ENCODE data around the gene TAF6.
A peak's percentile ranks its signal among the peaks of the same experiment; 100 is the strongest.

TAF6 gene

GRCh38 chr7:100122568-100122967 lies 3.4 kb upstream of the TAF6 start:
- Histone ChIP-seq H3K9me3 (ENCODE audit: control insufficient read depth, low read length) (no peaks in the 10 kb centered on the region), H3K27ac (no peak overlapping the region), H3K4me2 (ENCODE audit: low read length) (no peak overlapping the region), H2AFZ (no peak overlapping the region), H3K79me2 (peaks cover 8% of the 10 kb centered on the region), H3K36me3 (ENCODE audit: control insufficient read depth, insufficient read depth, low read length) (no peaks in the 10 kb centered on the region), H3K9ac (no peak overlapping the region), H3K4me1 (peaks cover 7% of the 10 kb centered on the region), H3K4me3 (ENCODE audit: low read depth, low read length) (no peak overlapping the region), H3K27me3 (ENCODE audit: control insufficient read depth, insufficient read depth, low read length) (no peaks in the 10 kb centered on the region)
- TF ChIP-seq CTCF (IDR thresholded peaks at IDR 0.05): no peak

DNA sequence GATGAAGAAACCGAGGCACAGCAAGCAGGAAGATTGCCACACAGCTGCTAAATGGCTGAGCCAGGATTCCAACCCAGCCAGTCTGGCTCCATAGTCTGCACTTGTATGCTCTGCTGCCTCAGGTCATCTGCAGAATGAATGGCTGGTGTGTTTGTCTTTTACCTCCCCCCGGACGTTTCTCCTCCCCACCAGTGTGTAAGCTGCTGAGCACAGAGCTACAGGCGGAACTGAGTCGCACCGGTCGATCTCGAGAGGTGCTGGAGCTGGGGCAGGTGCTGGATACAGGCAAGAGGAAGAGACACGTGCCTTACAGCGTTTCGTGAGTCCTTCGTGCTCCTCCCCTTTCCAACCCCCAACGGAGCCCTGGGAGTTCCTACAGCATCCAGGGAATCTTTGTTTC lies 2.9 kb upstream of the TAF6 start:
- Histone ChIP-seq H3K27me3 (ENCODE audit: control insufficient read depth, insufficient read depth, low read length) (no peaks in the 10 kb centered on the region), H3K27ac (no peak overlapping the region), H3K79me2 (peaks cover 8% of the 10 kb centered on the region), H3K4me2 (ENCODE audit: low read length) (no peak overlapping the region), H3K9me3 (ENCODE audit: control insufficient read depth, low read length) (no peaks in the 10 kb centered on the region), H2AFZ (no peak overlapping the region), H3K4me1 (peaks cover 7% of the 10 kb centered on the region), H3K36me3 (ENCODE audit: control insufficient read depth, insufficient read depth, low read length) (no peaks in the 10 kb centered on the region), H3K9ac (no peak overlapping the region), H3K4me3 (ENCODE audit: low read depth, low read length) (no peak overlapping the region)
- TF ChIP-seq CTCF (IDR thresholded peaks at IDR 0.05): no peak

GRCh38 chr7:100120733-100121036 lies 1.5 kb upstream of the TAF6 start:
- peak overlapping the region; percentile 97 for H3K27ac ChIP-seq
- TF ChIP-seq CTCF (IDR thresholded peaks at IDR 0.05): no peak

DNA sequence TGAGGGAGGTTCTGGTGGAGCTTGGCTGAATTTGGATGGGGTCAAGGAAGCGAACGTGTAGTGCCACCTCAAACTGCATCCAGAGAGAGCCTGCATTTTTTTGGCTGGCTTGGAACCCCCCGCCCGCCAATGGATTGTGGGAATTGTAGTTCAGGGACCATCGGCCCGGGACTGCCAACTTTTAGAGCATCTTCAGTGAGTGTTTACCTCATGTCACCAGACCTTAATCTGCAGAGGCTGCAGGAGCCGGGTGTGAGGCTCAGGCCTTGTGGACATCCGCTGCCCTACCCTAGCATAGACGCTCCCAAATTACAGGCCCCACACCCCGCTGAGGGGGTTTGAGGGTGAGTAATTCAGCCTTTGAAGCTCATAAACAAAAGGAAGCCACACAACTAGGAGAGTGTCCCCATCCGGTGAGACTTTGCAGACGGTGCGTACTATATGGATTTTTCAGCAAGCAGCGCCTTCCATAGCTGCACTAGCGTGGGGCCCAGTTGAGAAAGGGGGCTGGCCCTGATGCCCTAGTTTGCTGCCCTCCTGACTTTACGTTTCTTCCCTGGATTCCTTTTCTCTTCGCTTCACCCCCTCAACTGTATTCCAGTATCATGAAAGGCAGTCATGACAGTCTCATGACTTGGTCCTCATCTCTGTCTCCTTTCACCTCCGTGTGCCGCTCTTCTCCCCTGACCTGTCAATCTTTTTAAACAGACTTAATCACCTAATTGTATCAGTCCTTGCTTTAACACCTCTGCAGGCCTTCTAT lies 993 bp upstream of the TAF6 start:
- H3K9me3 ChIP-seq (ENCODE audit: control insufficient read depth, low read length): no peaks in the 10 kb centered on the region
- H3K4me3 ChIP-seq (ENCODE audit: low read depth, low read length): peak overlapping the region; percentile 95
- peaks cover 7% of the 10 kb centered on the region for H3K4me1 ChIP-seq
- no peak overlapping the region for H3K9ac ChIP-seq
- H3K27me3 ChIP-seq (ENCODE audit: control insufficient read depth, insufficient read depth, low read length): no peaks in the 10 kb centered on the region
- H3K4me2 ChIP-seq (ENCODE audit: low read length): peak overlapping the region; percentile 92
- H3K36me3 ChIP-seq (ENCODE audit: control insufficient read depth, insufficient read depth, low read length): no peaks in the 10 kb centered on the region
- peak overlapping the region; percentile 97 for H3K27ac ChIP-seq
- no peak for TF ChIP-seq CTCF (IDR thresholded peaks at IDR 0.05)
- H3K79me2 ChIP-seq: peaks cover 8% of the 10 kb centered on the region
- peak overlapping the region; percentile 97 for H2AFZ ChIP-seq

More at GRCh38 chr7:100120733-100121036, 1.5 kb upstream of the TAF6 start:
- Histone ChIP-seq H3K4me3 (ENCODE audit: low read depth, low read length) (no peak overlapping the region), H3K9ac (no peak overlapping the region), H3K4me2 (ENCODE audit: low read length) (peak overlapping the region; percentile 92), H3K4me1 (peaks cover 7% of the 10 kb centered on the region), H3K79me2 (peaks cover 8% of the 10 kb centered on the region), H2AFZ (no peak overlapping the region), H3K36me3 (ENCODE audit: control insufficient read depth, insufficient read depth, low read length) (no peaks in the 10 kb centered on the region), H3K27me3 (ENCODE audit: control insufficient read depth, insufficient read depth, low read length) (no peaks in the 10 kb centered on the region), H3K9me3 (ENCODE audit: control insufficient read depth, low read length) (no peaks in the 10 kb centered on the region)
